Choroid plexus epithelial cell (primary cell): Measurements from ENCODE around the gene MDM1.
A peak's percentile ranks its signal among the peaks of the same experiment; 100 is the strongest.

Experiments
- DNase-seq: peaks from one replicate; pipeline ENCODE4 v3.0.0-alpha.2; 2010; ENCODE audit warnings: low read depth
- H3K4me3 ChIP-seq: 2 replicates; pipeline ENCODE4 v1.5.1; 2011; ENCODE audit warnings: low read depth, mild to moderate bottlenecking, control low read depth, low read length, moderate library complexity
- TF ChIP-seq, protein P1 (sequence below): conservative IDR thresholded peaks from 2 replicates; pipeline ENCODE4 v1.5.1; 2011; ENCODE audit warnings: low read depth, mild to moderate bottlenecking, control low read depth, inconsistent platforms, low read length, moderate library complexity

MDM1 gene

DNA sequence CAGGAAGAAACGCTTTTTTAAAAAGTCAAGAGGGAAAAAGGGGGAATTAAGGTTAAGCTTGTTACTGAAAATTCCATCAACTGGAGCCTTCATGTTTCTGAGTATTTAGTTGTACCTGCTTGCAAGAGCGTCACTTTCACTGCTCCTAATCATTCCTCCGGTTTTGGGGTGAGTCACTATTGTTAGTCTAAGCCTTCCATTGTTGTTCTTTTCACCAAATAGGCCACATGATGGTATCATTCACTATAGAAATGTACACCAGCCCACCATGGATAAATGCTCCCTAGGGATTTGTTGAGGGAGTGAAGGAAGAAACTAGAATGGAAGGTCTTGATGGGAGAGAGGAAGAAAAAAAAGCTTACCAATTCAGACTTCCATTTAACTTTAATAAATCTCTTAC is 81.7 kb downstream of the MDM1 start:
- no peak for DNase-seq
- H3K4me3 ChIP-seq: no peak overlapping the region
- TF ChIP-seq, protein P1, sequence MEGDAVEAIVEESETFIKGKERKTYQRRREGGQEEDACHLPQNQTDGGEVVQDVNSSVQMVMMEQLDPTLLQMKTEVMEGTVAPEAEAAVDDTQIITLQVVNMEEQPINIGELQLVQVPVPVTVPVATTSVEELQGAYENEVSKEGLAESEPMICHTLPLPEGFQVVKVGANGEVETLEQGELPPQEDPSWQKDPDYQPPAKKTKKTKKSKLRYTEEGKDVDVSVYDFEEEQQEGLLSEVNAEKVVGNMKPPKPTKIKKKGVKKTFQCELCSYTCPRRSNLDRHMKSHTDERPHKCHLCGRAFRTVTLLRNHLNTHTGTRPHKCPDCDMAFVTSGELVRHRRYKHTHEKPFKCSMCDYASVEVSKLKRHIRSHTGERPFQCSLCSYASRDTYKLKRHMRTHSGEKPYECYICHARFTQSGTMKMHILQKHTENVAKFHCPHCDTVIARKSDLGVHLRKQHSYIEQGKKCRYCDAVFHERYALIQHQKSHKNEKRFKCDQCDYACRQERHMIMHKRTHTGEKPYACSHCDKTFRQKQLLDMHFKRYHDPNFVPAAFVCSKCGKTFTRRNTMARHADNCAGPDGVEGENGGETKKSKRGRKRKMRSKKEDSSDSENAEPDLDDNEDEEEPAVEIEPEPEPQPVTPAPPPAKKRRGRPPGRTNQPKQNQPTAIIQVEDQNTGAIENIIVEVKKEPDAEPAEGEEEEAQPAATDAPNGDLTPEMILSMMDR: no peak

DNA sequence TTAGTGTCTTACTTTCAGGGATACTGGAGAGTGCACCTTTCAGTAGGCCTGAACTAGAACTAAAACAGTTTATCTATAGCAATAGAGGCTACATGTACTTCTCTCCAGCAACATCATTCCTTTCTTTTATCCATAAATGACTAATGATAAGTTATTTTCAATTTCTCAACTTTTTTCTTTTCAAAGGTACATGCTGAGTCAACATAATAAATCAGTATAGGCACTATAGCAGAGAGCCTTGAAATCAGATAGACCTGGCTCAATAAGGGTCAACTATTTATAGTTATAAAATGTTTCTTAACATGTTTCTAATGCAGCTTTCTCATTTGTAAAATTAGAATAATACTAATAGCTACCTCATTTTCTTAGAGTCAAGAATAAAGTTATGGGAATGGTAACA is 84.4 kb downstream of the MDM1 start:
- DNase-seq: no peak
- H3K4me3 ChIP-seq: no peak overlapping the region
- TF ChIP-seq, protein P1: no peak

DNA sequence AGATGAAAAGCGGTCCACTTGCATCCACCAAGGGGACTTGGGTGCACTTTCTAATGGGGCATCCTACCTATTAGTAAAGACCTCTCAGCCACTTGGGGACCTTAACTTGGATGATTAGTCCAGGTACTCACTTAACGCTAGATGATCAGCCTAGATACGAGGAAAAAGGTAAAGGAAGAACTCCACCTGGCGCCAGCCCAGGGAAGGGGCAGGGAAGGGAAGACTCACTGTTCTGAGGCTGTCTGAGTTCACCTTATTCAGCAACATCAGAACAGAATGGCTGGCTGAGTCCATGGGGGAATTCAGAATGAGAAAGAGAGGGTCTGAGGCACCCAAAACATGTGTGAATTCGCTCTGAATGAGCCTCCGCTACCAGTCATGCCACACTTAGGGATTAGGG is 85.8 kb downstream of the MDM1 start:
- no peak for DNase-seq
- TF ChIP-seq, protein P1: no peak
- H3K4me3 ChIP-seq: no peak overlapping the region

DNA sequence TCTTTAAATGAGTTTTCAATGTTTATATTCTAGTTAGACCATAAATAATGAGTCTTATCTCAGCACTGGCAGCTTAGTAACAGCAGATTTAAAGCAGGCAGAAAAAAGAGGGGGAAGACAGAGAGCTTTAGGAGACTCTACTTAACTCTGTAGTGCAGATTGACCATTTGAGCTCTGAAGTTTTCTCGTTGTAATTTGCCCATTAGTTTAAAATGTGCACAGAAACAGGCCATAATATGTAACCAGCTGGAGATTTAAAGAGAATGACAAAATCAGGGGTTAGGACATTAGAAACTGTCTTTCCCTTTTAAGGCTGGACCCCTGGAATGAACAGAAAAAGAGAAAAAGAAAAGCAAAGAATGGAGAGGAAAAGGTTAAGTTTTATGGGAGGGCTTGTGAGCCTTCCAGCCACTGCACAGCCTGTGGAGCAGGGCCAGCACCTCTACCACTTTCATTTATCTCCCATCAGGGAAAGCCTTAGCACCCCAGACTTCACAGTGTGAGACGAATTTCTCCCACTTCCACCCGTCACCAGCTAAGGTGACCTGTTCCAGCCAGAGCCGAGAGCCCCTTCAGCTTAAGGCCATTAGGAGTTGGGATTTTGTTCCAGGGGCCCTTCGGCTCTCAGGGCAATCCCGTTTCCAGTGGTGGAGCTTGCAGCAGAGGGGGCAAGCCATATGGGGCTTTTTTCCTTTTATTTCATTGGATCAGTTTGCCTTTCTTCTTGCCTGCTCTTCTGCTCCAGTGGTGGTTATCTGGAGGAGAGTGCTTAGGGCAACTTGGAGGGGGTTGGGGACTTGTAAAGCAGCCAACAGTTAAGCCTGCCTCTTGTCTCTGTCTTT is 86.8 kb downstream of the MDM1 start:
- peak overlapping the region; percentile 53 for H3K4me3 ChIP-seq
- peak; percentile 76 for DNase-seq
- TF ChIP-seq, protein P1: no peak
